ENCODE data around the gene ACOT11. TPM values are rescaled to one million over a fixed set of nuclear protein-coding genes. Genes with fewer than 3 reads are reported as not detected.

Gene ACOT11
- total and polyA plus RNA-seq, 10 of the 15 experiments (the other 5 are each of a cell fraction or from before 2014, with no cell fraction given), result 0.04 to 0.85 (median 0.39) TPM; not detected in 1

GRCh38 chr1:54506594-54506993, 41.4 kb upstream of the ACOT11 start:
- FAIRE-seq (no peak), ATAC-seq (peak; percentile 68), DNase-seq (ENCODE audit: low read depth, low spot score) (no peak)
- TF ChIP-seq HDAC6 (IDR thresholded peaks at IDR 0.05; ENCODE audit: unreplicated experiment) (no peak), SIN3A (IDR thresholded peaks at IDR 0.05; ENCODE audit: low read depth, low read length) (no peak), MTA2 (IDR thresholded peaks at IDR 0.05; ENCODE audit: low read depth) (no peak), REST (IDR thresholded peaks at IDR 0.05; ENCODE audit: low read depth, low read length) (no peak), SREBF2 (IDR thresholded peaks at IDR 0.05; ENCODE audit: low read length) (no peak), CEBPZ (IDR thresholded peaks at IDR 0.05; ENCODE audit: low read depth, low read length) (no peak), JUNB (IDR thresholded peaks at IDR 0.05) (no peak)
- H3K27me3 ChIP-seq (replicated peaks in 1 of 2; ENCODE audit: control insufficient read depth in 2 of 2, insufficient read depth in 2 of 2, low read length in 1 of 2), result no peaks in the 10 kb centered on the region; a peak in 1 of 4 replicates
- no peak overlapping the region; the same call in 1 of the 2 replicates for H2AFZ ChIP-seq (ENCODE audit: control insufficient read depth, low read depth, low read length)
- H3K4me3 ChIP-seq, result no peak overlapping the region
- ChIA-PET POLR2A (no interaction called here), RAD21 (ENCODE audit: unreplicated experiment) (no interaction called here), CTCF (no interaction called here), SMC1A (ENCODE audit: uncharacterized antibody, unreplicated experiment) (no interaction called here)
- no peaks in the 10 kb centered on the region for H4K20me1 ChIP-seq (ENCODE audit: control insufficient read depth, insufficient read depth)
- BruUV-seq (replicated peaks), result no TSS peak
- no peaks in the 10 kb centered on the region for H3K36me3 ChIP-seq (ENCODE audit: control insufficient read depth in 2 of 2, insufficient read depth in 2 of 2, low read length in 1 of 2)
- H3K9me3 ChIP-seq (replicated peaks; ENCODE audit: control insufficient read depth, insufficient read depth, low read length), result no peaks in the 10 kb centered on the region
- H3K79me2 ChIP-seq (ENCODE audit: control insufficient read depth, insufficient read depth, low read length), result no peaks in the 10 kb centered on the region
- H3K4me2 ChIP-seq (ENCODE audit: control insufficient read depth, insufficient read depth), result 0 out of 2 replicates have a peak overlapping the region, but pooled peaks have one; percentile 2
- H3K4me1 ChIP-seq (ENCODE audit: control insufficient read depth, insufficient read depth, low read length), result no peaks in the 10 kb centered on the region
- intact Hi-C loops (cut with micrococcal nuclease; ENCODE audit: unreplicated experiment) (no loop called here), in situ Hi-C loops (cut with MboI) (no loop called here)
- no peak overlapping the region for H3K27ac ChIP-seq (ENCODE audit: control insufficient read depth, insufficient read depth)
- whole genome bisulfite sequencing (ENCODE audit: insufficient coverage, insufficient replicate concordance, low lambda C conversion rate, missing lambda C conversion rate), result 1% methylated on average over 6 of the region's 6 CpGs
- no peak overlapping the region for H3K9ac ChIP-seq (ENCODE audit: control insufficient read depth, insufficient read depth, low read length)
